LNCaP clone FGC (cell line): ENCODE data around the gene SIAH1.
"Not testable (repeated sequence)": the region's sequence is repeated elsewhere in the genome, so short reads cannot be mapped to it uniquely, and the experiment has no call there.

Experiments
- DNase-seq: peaks from one replicate; pipeline ENCODE4 v3.0.0-alpha.2; 2011; ENCODE audit warnings: low read depth
- H3K4me3 ChIP-seq: 2 replicates; pipeline ENCODE4 v1.5.1; 2011; ENCODE audit warnings: mild to moderate bottlenecking, low read depth, low read length, control low read depth
- TF ChIP-seq, protein P1 (sequence below): IDR thresholded peaks from 2 replicates; pipeline ENCODE4 v1.5.1; 2012; ENCODE audit warnings: mild to moderate bottlenecking; ENCODE audit not compliant: control insufficient read depth, insufficient read depth; ENCODE audit errors: extremely low read depth

Gene SIAH1

DNA sequence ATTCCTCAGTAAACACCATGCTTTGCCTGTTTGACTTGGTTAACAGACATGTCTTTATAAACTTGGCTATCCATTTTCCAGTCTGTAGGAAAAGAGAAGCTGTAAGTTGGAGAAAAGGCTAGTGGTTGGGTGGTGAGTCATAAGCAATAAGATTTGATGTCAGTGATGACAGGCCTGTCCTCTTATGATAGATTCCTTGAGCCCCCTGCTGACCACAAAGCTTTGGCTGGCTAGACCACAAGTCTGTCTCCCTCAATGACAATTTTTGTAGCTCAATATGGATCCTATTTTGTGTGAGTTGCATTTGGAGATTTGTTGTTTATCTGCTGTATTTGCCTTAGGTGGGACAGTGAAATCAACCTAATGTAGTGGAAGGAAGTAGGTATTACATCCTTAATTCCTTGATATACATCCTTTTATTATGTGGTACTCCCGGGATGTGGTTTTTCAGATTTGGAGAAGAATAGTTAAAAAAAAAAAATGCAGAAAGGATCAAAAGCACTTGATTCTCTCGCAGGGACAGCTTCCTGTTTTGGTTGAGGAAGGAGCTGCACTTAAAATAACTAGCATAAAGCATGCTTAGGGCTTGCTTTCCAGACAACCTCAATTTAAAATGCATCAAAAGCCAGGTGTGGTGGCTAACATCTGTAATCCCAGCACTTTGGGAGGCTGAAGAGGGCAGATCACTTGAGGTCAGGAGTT, 67.4 kb downstream of the SIAH1 start:
- TF ChIP-seq, protein P1, sequence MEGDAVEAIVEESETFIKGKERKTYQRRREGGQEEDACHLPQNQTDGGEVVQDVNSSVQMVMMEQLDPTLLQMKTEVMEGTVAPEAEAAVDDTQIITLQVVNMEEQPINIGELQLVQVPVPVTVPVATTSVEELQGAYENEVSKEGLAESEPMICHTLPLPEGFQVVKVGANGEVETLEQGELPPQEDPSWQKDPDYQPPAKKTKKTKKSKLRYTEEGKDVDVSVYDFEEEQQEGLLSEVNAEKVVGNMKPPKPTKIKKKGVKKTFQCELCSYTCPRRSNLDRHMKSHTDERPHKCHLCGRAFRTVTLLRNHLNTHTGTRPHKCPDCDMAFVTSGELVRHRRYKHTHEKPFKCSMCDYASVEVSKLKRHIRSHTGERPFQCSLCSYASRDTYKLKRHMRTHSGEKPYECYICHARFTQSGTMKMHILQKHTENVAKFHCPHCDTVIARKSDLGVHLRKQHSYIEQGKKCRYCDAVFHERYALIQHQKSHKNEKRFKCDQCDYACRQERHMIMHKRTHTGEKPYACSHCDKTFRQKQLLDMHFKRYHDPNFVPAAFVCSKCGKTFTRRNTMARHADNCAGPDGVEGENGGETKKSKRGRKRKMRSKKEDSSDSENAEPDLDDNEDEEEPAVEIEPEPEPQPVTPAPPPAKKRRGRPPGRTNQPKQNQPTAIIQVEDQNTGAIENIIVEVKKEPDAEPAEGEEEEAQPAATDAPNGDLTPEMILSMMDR, result no peak
- no peak for DNase-seq
- no peak overlapping the region for H3K4me3 ChIP-seq

DNA sequence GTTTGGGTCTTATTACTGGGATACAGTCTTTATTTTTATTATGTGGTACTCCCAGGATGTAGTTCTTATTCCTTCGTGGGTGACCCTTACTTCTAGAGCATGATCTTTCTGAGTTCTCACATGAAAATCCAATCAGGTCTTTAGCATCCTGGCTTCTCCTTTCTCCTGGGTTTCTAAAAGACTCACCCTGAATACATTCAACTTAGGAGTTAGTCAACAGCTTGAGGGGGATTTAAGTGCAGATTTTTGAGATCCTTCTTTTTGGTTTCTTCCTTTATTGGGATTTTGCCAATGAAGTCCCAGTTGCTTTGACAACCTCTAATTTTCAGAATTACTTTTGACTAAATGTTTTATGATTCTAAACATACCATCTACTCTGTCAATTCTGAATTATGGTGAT, 68.2 kb downstream of the SIAH1 start:
- TF ChIP-seq, protein P1, result no peak
- no peak overlapping the region for H3K4me3 ChIP-seq
- no peak for DNase-seq

DNA sequence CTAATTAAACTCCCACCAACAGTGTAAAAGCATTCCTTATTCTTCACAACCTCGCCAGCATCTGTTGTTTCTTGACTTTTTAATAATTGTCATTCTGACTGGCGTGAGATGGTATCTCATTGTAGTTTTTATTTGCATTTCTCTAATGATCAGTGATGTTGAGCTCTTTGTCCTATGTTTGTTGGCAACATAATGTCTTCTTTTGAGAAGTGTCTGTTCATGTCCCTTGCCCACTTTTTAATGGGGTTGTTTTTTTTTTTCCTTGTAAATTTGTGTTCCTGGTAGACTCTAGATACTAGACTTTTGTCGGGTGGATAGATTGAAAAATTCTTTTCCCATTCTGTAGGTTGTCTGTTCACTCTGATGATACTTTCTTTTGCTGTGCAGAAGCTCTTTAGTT, 71.3 kb downstream of the SIAH1 start:
- not testable (repeated sequence) for DNase-seq

DNA sequence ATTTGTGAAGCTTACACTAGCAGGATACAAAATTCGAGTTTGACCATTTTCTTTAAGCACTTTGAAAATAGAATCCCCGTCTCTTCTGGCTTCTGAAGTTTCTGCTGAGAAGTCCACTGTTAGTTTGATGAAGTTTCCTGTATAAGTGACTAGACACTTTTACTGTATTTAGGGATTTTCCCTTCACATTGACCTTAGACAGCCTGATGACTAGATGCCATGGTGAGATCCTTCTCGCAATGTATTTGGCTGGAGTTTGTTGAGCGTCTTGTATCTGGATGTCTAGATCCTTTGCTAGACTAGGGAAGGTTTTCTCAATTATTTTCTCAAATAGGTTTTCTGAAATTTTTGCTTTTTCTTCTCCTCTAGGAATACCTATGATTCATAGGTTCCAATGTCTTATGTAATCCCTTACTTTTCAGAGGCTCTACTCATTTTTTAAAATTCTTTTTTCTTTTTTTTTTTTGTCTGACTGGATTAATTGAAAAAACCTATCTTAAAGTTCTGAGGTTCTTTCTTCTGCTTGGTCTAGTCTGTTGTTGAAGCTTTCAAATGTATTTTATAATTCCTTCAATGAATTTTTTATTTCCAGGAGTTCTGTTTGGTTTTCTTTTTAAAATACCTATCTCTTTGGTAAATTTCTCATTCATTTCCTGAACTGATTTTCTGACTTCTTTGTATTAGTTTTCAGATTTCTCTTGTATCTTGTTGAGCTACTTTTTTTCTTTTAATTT, 74.1 kb downstream of the SIAH1 start:
- DNase-seq, result no peak
- no peak overlapping the region for H3K4me3 ChIP-seq
- TF ChIP-seq, protein P1, result no peak

More for the DNA sequence above, 71.3 kb downstream of the SIAH1 start:
- not testable (repeated sequence) for H3K4me3 ChIP-seq
